ENCODE measurements around the gene DNAJC17. TPM values are rescaled to one million over a fixed set of nuclear protein-coding genes. Genes with fewer than 3 reads are reported as not detected.

DNAJC17 gene
- total RNA-seq, 1 donor from 2014 or later: 49.3 TPM

- Histone ChIP-seq H3K79me2 (ENCODE audit: low read depth) (no peaks in the 10 kb centered on the region), H3K27ac (no peak overlapping the region), H3K9ac (no peak overlapping the region), H3K4me2 (no peak overlapping the region), H2AFZ (replicated peaks) (no peak overlapping the region), H3K9me3 (ENCODE audit: low read depth) (no peaks in the 10 kb centered on the region), H3K36me3 (no peaks in the 10 kb centered on the region), H3K4me1 (no peaks in the 10 kb centered on the region), H3K4me3 (no peak overlapping the region), H3K27me3 (peaks cover 20% of the 10 kb centered on the region), H4K20me1 (ENCODE audit: low read depth) (no peaks in the 10 kb centered on the region), H3F3A (ENCODE audit: low read depth) (peaks cover 10% of the 10 kb centered on the region)
- TF ChIP-seq EZH2phosphoT487 (IDR thresholded peaks at IDR 0.05) (no peak), EZH2 (IDR thresholded peaks at IDR 0.05) (no peak), CTCF (IDR thresholded peaks at IDR 0.05) (no peak)
- H3K4me1 Mint-ChIP-seq: peaks cover 5% of the 10 kb centered on the region
- no peak overlapping the region for H3K27ac Mint-ChIP-seq
- H3K4me3 Mint-ChIP-seq: no peak overlapping the region
- H3K27me3 Mint-ChIP-seq (ENCODE audit: insufficient read depth, low read depth): peaks cover 25% of the 10 kb centered on the region
- H3K36me3 Mint-ChIP-seq: no peaks in the 10 kb centered on the region
- no peak for DNase-seq (ENCODE audit: low spot score)
- H3K9me3 Mint-ChIP-seq: no peaks in the 10 kb centered on the region
Measured at GRCh38 chr15:40838756-40839155, 31.5 kb upstream of the DNAJC17 start.

GRCh38 chr15:40836020-40836419 is 28.7 kb upstream of the DNAJC17 start:
- no peak overlapping the region for H3K27ac ChIP-seq
- no peak for DNase-seq (ENCODE audit: low spot score)
- H2AFZ ChIP-seq (replicated peaks): no peak overlapping the region
- no peaks in the 10 kb centered on the region for H3K79me2 ChIP-seq (ENCODE audit: low read depth)
- H3F3A ChIP-seq (ENCODE audit: low read depth): no peaks in the 10 kb centered on the region
- Mint-ChIP-seq H3K9me3 (no peaks in the 10 kb centered on the region), H3K4me3 (no peak overlapping the region), H3K36me3 (no peaks in the 10 kb centered on the region), H3K4me1 (no peaks in the 10 kb centered on the region), H3K27me3 (ENCODE audit: insufficient read depth, low read depth) (peaks cover 8% of the 10 kb centered on the region), H3K27ac (no peak overlapping the region)
- H3K4me2 ChIP-seq: no peak overlapping the region
- TF ChIP-seq EZH2 (IDR thresholded peaks at IDR 0.05): no peak
- TF ChIP-seq CTCF (IDR thresholded peaks at IDR 0.05): no peak
- TF ChIP-seq EZH2phosphoT487 (IDR thresholded peaks at IDR 0.05): no peak
- H3K27me3 ChIP-seq: no peaks in the 10 kb centered on the region
- no peaks in the 10 kb centered on the region for H3K36me3 ChIP-seq
- H3K4me3 ChIP-seq: no peak overlapping the region
- H3K9ac ChIP-seq: no peak overlapping the region
- H3K9me3 ChIP-seq (ENCODE audit: low read depth): no peaks in the 10 kb centered on the region
- no peaks in the 10 kb centered on the region for H3K4me1 ChIP-seq
- H4K20me1 ChIP-seq (ENCODE audit: low read depth): no peaks in the 10 kb centered on the region

GRCh38 chr15:40832903-40833302 is 25.6 kb upstream of the DNAJC17 start:
- DNase-seq (ENCODE audit: low spot score): no peak
- Histone ChIP-seq H3K9ac (no peak overlapping the region), H2AFZ (replicated peaks) (no peak overlapping the region), H3K27ac (no peak overlapping the region), H3K9me3 (ENCODE audit: low read depth) (no peaks in the 10 kb centered on the region), H3F3A (ENCODE audit: low read depth) (no peaks in the 10 kb centered on the region), H3K79me2 (ENCODE audit: low read depth) (no peaks in the 10 kb centered on the region), H3K4me3 (no peak overlapping the region), H4K20me1 (ENCODE audit: low read depth) (no peaks in the 10 kb centered on the region), H3K36me3 (no peaks in the 10 kb centered on the region), H3K27me3 (no peaks in the 10 kb centered on the region), H3K4me1 (no peaks in the 10 kb centered on the region), H3K4me2 (no peak overlapping the region)
- Mint-ChIP-seq H3K36me3 (no peaks in the 10 kb centered on the region), H3K27ac (no peak overlapping the region), H3K4me1 (no peaks in the 10 kb centered on the region), H3K4me3 (no peak overlapping the region), H3K27me3 (ENCODE audit: insufficient read depth, low read depth) (peaks cover 5% of the 10 kb centered on the region), H3K9me3 (no peaks in the 10 kb centered on the region)
- TF ChIP-seq EZH2 (IDR thresholded peaks at IDR 0.05): no peak
- TF ChIP-seq EZH2phosphoT487 (IDR thresholded peaks at IDR 0.05): no peak
- TF ChIP-seq CTCF (IDR thresholded peaks at IDR 0.05): no peak

Data from neural progenitor cell (in vitro differentiated cells).